HepG2 (cell line): ENCODE measurements around the gene FUT8. TPM values are rescaled to one million over a fixed set of nuclear protein-coding genes. Genes with fewer than 3 reads are reported as not detected.

Experiments
- ATAC-seq: fragments of 200-7000 bp; cut with Tn5 transposase; 3 replicates; pipeline ENCODE4 v1.9.1; 2020; ENCODE audit warnings: mild to moderate bottlenecking, moderate library complexity
- BruUV-seq: library from RNA; stranded (reverse); fragments of 400-500 nt; replicated peaks from 2 replicates; lab custom pipeline; 2021; lab: Mats Ljungman, UMichigan
- CTCF ChIA-PET: fragments of 300-600 bp; formaldehyde crosslinking; extraction: SDS; loops from one replicate; lab custom pipeline; 2021; ENCODE audit warnings: low total read pairs, inconsistent platforms, low intra/inter-chr PET ratio; lab: Yijun Ruan, JAX
- POLR2A ChIA-PET: fragments of 350-600 bp; sonication (Branson Sonifier 250); formaldehyde crosslinking; loops from one replicate; lab custom pipeline; 2020; ENCODE audit warnings: antibody characterized with exemption, inconsistent platforms; lab: Yijun Ruan, JAX
- DNase-seq: peaks from one replicate; pipeline ENCODE4 v3.0.0-alpha.2; 2015; ENCODE audit warnings: low spot score
- FAIRE-seq: peaks from 3 replicates; lab custom pipeline; 2011; peaks lifted over from hg19 to GRCh38; lab: Jason Lieb, UNC
- H2AFZ ChIP-seq: one replicate; pipeline ENCODE4 v1.6.1; 2011; ENCODE audit warnings: low read length, inconsistent platforms
- H3K27ac ChIP-seq: fragments of 300-600 bp; 3 replicates; pipeline ENCODE4 v1.8.0; 2011; ENCODE audit warnings: mixed run types, mild to moderate bottlenecking, mixed read lengths, low read length, inconsistent platforms; ENCODE audit not compliant: insufficient read depth; ENCODE audit errors: extremely low read length
- H3K27me3 ChIP-seq, 2 experiments: fragments of 200-600 bp in 1 of 2; 2 replicates in 1 of 2; 3 replicates in 1 of 2; pipeline versions ENCODE4 v1.6.0 to v1.8.0; 2011; ENCODE audit warnings: low read length in 2 of 2, mild to moderate bottlenecking in 2 of 2, moderate library complexity in 2 of 2, inconsistent platforms in 1 of 2; ENCODE audit not compliant: insufficient read depth in 2 of 2, control insufficient read depth in 1 of 2
- H3K36me3 ChIP-seq, 2 experiments: fragments of 200-600 bp in 1 of 2; replicated peaks in 1 of 2; 2 replicates in 1 of 2; 3 replicates in 1 of 2; pipeline versions ENCODE4 v1.5.1 to v1.8.0; 2011; ENCODE audit warnings: low read length in 2 of 2, inconsistent platforms in 1 of 2; ENCODE audit not compliant: insufficient read depth in 2 of 2, control insufficient read depth in 1 of 2
- H3K4me1 ChIP-seq: 2 replicates; pipeline ENCODE4 v1.5.1; 2012; ENCODE audit warnings: low read length, inconsistent platforms; ENCODE audit not compliant: insufficient read depth
- H3K4me2 ChIP-seq: 2 replicates; pipeline ENCODE4 v1.6.0; 2011; ENCODE audit warnings: low read depth, low read length, inconsistent platforms
- H3K4me3 ChIP-seq, 3 experiments: fragments of 200-600 bp in 1 of 3; sonication (generic), shearing (Covaris generic) in 1 of 3; replicated peaks in 1 of 3; 2 replicates each; pipeline ENCODE4 v1.5.1; 2011 to 2016; ENCODE audit warnings: low read length in 3 of 3, inconsistent platforms in 2 of 3, low read depth in 2 of 3, mild to moderate bottlenecking in 2 of 3, control low read depth in 1 of 3, mixed read lengths in 1 of 3; ENCODE audit not compliant: insufficient read depth in 1 of 3
- H3K79me2 ChIP-seq: one replicate; pipeline ENCODE4 v1.6.1; 2011; ENCODE audit warnings: low read length, inconsistent platforms; ENCODE audit not compliant: insufficient read depth
- H3K9ac ChIP-seq: 2 replicates; pipeline ENCODE4 v1.6.0; 2011; ENCODE audit warnings: mild to moderate bottlenecking, low read depth, low read length, inconsistent platforms; ENCODE audit not compliant: insufficient read depth
- H3K9me3 ChIP-seq: 2 replicates; pipeline ENCODE4 v1.5.1; 2012; ENCODE audit warnings: mild to moderate bottlenecking, low read length
- H4K20me1 ChIP-seq: 2 replicates; pipeline ENCODE4 v1.6.0; 2011; ENCODE audit warnings: inconsistent platforms, mild to moderate bottlenecking, low read length, moderate library complexity; ENCODE audit not compliant: insufficient read depth
- BHLHE40 ChIP-seq: IDR thresholded peaks from 2 replicates; pipeline ENCODE4 v1.6.1; 2011; ENCODE audit warnings: low read length, improper control_type of control experiment
- CBX5 ChIP-seq: sonication (generic); formaldehyde crosslinking; IDR thresholded peaks from 2 replicates; pipeline ENCODE4 v1.4.0; 2020; ENCODE audit warnings: missing genetic modification reagents, borderline replicate concordance
- EP300 ChIP-seq, 3 experiments: sonication (generic) in 1 of 3; formaldehyde crosslinking in 1 of 3; IDR thresholded peaks; 2 replicates each; pipeline versions ENCODE4 v1.5.1 to v1.6.1; 2011 to 2020; ENCODE audit warnings: low read depth in 2 of 3, low read length in 2 of 3, borderline replicate concordance in 1 of 3, improper control_type of control experiment in 1 of 3, mild to moderate bottlenecking in 1 of 3, missing genetic modification reagents in 1 of 3, moderate library complexity in 1 of 3
- NAIF1 ChIP-seq: sonication (generic); formaldehyde crosslinking; IDR thresholded peaks from 2 replicates; pipeline ENCODE4 v1.5.0; 2020; ENCODE audit warnings: mild to moderate bottlenecking, missing genetic modification reagents, borderline replicate concordance
- PTBP1 ChIP-seq: fragments of 200-400 bp; formaldehyde crosslinking; IDR thresholded peaks from 2 replicates; pipeline ENCODE4 v1.6.1; 2018; ENCODE audit warnings: low read length, low read depth; ENCODE audit not compliant: poor library complexity, severe bottlenecking
- SMAD9 ChIP-seq: sonication (generic); formaldehyde crosslinking; IDR thresholded peaks from 2 replicates; pipeline ENCODE4 v1.5.1; 2020; ENCODE audit warnings: mild to moderate bottlenecking, missing genetic modification reagents
- SP140L ChIP-seq: sonication (generic); formaldehyde crosslinking; IDR thresholded peaks from 2 replicates; pipeline ENCODE4 v1.4.0; 2020; ENCODE audit warnings: missing genetic modification reagents, borderline replicate concordance
- SRSF4 ChIP-seq: fragments of 200-400 bp; formaldehyde crosslinking; IDR thresholded peaks from one replicate; pipeline ENCODE4 v1.6.1; 2018; ENCODE audit warnings: mild to moderate bottlenecking, low read depth, low read length, moderate library complexity; ENCODE audit not compliant: poor library complexity, severe bottlenecking
- ZNF251 ChIP-seq: sonication (generic); formaldehyde crosslinking; IDR thresholded peaks from 2 replicates; pipeline ENCODE4 v1.9.0; 2021; ENCODE audit warnings: mild to moderate bottlenecking, missing genetic modification reagents
- ZNF446 ChIP-seq: sonication (generic); formaldehyde crosslinking; IDR thresholded peaks from 2 replicates; pipeline ENCODE4 v1.5.0; 2020; ENCODE audit warnings: mild to moderate bottlenecking, missing genetic modification reagents
- ZNF501 ChIP-seq: sonication (generic); formaldehyde crosslinking; IDR thresholded peaks from 2 replicates; pipeline ENCODE4 v1.5.1; 2020; ENCODE audit warnings: mild to moderate bottlenecking, moderate library complexity, missing genetic modification reagents
- ZNF782 ChIP-seq: sonication (generic); formaldehyde crosslinking; IDR thresholded peaks from 2 replicates; pipeline ENCODE4 v1.4.0; 2020; ENCODE audit warnings: missing genetic modification reagents, mild to moderate bottlenecking, borderline replicate concordance
- WGBS: methylation state at CpG from one replicate; pipeline ENCODE4 v1.1.6; 2017; ENCODE audit warnings: low lambda C conversion rate; 5-methylcytosine and 5-hydroxymethylcytosine counted together
- in situ Hi-C: cut with HindIII; loops from 2 replicates; pipeline ENCODE4 v1.10.0; 2017; ENCODE audit warnings: low pct_unique_long_range_greater_than_20kb; ENCODE audit not compliant: extremely low pct_ligation_motif_present
- intact Hi-C: fragments of 100-400 bp; cut with micrococcal nuclease; formaldehyde crosslinking; loops from one replicate; pipeline ENCODE4 v1.10.0; 2022; ENCODE audit not compliant: unreplicated experiment
- polyA plus RNA-seq, 8 experiments: library from polyadenylated mRNA; depleted of rRNA in 3 of 8; stranded (reverse) in 7 of 8; unstranded in 1 of 8; fragments of >200 nt; fragmentation: Illumina TruSeq in 4 of 8; extraction: Trizol in 4 of 8; gene quantifications; 2 replicates each; pipeline versions ENCODE4 v1.2.1 to v1.2.3, GENCODE V29; 2011 to 2016; ENCODE audit warnings: low read depth in 4 of 8, missing spikeins in 1 of 8, mixed read lengths in 1 of 8; ENCODE audit not compliant: insufficient read depth in 1 of 8
- total RNA-seq, 5 experiments: library from RNA; depleted of rRNA; stranded (reverse); fragments of >200 nt; fragmentation: Illumina TruSeq; extraction: Trizol; gene quantifications; 2 replicates each; pipeline ENCODE4 v1.2.3, GENCODE V29; 2016; ENCODE audit warnings: low read depth in 1 of 5
- TF ChIP-seq, protein P1 (sequence below): sonication (generic); formaldehyde crosslinking; IDR thresholded peaks from 2 replicates; pipeline ENCODE4 v1.4.0; 2020; ENCODE audit warnings: missing genetic modification reagents

Gene FUT8
- total and polyA plus RNA-seq, 2 of the 13 experiments (the other 11 are each of a cell fraction or from before 2014, with no cell fraction given): 9.3 to 17.5 TPM

DNA sequence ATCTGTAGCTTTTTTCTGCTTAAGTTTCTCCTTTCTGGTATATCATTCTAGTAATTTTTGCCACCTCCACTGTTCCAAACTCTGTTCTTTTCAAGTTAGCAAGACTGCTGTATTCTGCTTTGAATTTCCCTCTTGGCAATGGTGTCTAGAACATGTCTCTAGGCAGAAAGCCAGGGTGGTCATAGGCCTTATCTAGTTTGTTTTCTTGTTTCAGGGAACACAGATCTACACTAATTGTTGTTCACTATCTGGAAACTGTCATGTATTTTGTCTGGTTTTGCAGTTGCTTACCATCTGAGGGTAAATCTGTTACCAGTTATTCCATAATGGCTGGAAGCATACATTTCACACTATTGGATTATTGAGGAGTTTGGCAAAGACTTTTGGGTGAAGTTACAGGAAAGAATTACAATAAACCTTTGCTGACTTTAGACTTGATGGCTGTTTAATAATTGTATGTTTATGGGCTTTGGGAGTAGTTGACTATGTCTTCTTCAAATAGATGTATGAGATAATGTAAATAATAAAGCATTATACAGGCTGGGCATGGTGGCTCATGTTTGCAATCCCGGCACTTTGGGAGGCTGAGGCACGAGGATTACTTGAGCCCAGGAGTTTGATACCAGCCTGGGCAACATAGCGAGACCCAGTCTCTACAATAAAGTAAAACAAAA, 41.4 kb downstream of the FUT8 start:
- CTCF ChIA-PET: no interaction called here
- Histone ChIP-seq H3K79me2 (no peaks in the 10 kb centered on the region), H4K20me1 (no peaks in the 10 kb centered on the region), H3K4me1 (no peaks in the 10 kb centered on the region), H3K9ac (no peak overlapping the region)
- no peak for TF ChIP-seq ZNF446 (CRISPR knock-in tag)
- TF ChIP-seq NAIF1: no peak
- TF ChIP-seq ZNF251: no peak
- TF ChIP-seq SMAD9 (CRISPR knock-in tag): no peak
- TF ChIP-seq ZNF782 (CRISPR knock-in tag): no peak
- TF ChIP-seq SP140L (CRISPR knock-in tag): no peak
- TF ChIP-seq SRSF4: no peak
- TF ChIP-seq CBX5 (CRISPR knock-in tag): no peak
- no peak for TF ChIP-seq PTBP1
- TF ChIP-seq EP300 (IDR thresholded peaks at IDR 0.05; ENCODE audit: low read depth in 2 of 2, low read length in 2 of 2): no peak
- no peak for TF ChIP-seq EP300 (CRISPR knock-in tag; IDR thresholded peaks at IDR 0.05; ENCODE audit: borderline replicate concordance)
- no peak for TF ChIP-seq ZNF501 (CRISPR knock-in tag)
- no peak for TF ChIP-seq BHLHE40
- TF ChIP-seq, protein P1, sequence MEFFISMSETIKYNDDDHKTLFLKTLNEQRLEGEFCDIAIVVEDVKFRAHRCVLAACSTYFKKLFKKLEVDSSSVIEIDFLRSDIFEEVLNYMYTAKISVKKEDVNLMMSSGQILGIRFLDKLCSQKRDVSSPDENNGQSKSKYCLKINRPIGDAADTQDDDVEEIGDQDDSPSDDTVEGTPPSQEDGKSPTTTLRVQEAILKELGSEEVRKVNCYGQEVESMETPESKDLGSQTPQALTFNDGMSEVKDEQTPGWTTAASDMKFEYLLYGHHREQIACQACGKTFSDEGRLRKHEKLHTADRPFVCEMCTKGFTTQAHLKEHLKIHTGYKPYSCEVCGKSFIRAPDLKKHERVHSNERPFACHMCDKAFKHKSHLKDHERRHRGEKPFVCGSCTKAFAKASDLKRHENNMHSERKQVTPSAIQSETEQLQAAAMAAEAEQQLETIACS: no peak
- TF ChIP-seq, all 625 proteins: peak for 0
- FAIRE-seq (no peak), ATAC-seq (no peak), DNase-seq (no peak)
- no peaks in the 10 kb centered on the region; a peak in 1 of 5 replicates for H3K36me3 ChIP-seq
- in situ Hi-C loops (no loop called here), intact Hi-C loops (no loop called here)
- no peak overlapping the region for H3K4me3 ChIP-seq
- no peak overlapping the region for H3K27ac ChIP-seq
- no peak overlapping the region for H2AFZ ChIP-seq
- H3K9me3 ChIP-seq: no peaks in the 10 kb centered on the region
- POLR2A ChIA-PET: no interaction called here
- WGBS: 100% methylated on average over 3 of the region's 3 CpGs
- BruUV-seq: no TSS peak
- no peaks in the 10 kb centered on the region for H3K27me3 ChIP-seq
- no peak overlapping the region for H3K4me2 ChIP-seq
